Caco-2 (cell line): ENCODE measurements around the gene SUPV3L1. TPM values are rescaled to one million over a fixed set of nuclear protein-coding genes. Genes with fewer than 3 reads are reported as not detected.

ENCODE experiments used
- BruUV-seq: library from RNA; stranded (reverse); fragments of 400-500 nt; replicated peaks from 2 replicates; lab custom pipeline; 2021; lab: Mats Ljungman, UMichigan
- CTCF ChIA-PET: fragments of 300-600 bp; sonication (Branson Sonifier 250); formaldehyde crosslinking; loops from one replicate; lab custom pipeline; 2022; ENCODE audit warnings: antibody characterized with exemption; lab: Charles Lee
- POLR2A ChIA-PET: fragments of 300-600 bp; sonication (Branson Sonifier 250); formaldehyde crosslinking; loops from one replicate; lab custom pipeline; 2022; ENCODE audit warnings: antibody characterized with exemption; lab: Charles Lee
- DNase-seq, 2 experiments: peaks; one replicate each; pipeline versions ENCODE4 v3.0.0 to v3.0.0-alpha.2; 2020 to 2022
- H3K27me3 ChIP-seq: replicated peaks from 2 replicates; pipeline ENCODE4 v1.6.0; 2011; ENCODE audit warnings: low read length; ENCODE audit not compliant: control insufficient read depth, insufficient read depth
- H3K36me3 ChIP-seq: 2 replicates; pipeline ENCODE4 v1.5.1; 2011; ENCODE audit warnings: low read length; ENCODE audit not compliant: control insufficient read depth, insufficient read depth
- H3K4me1 ChIP-seq: fragments of 250-450 bp; sonication (Bioruptor Pico); 2 replicates; pipeline ENCODE4 v1.5.1; 2020; ENCODE audit warnings: mild to moderate bottlenecking
- H3K4me3 ChIP-seq: 2 replicates; pipeline ENCODE4 v1.5.1; 2011; ENCODE audit warnings: low read depth, mild to moderate bottlenecking, control low read depth, low read length
- H3K9me3 ChIP-seq: fragments of 250-450 bp; sonication (Bioruptor Pico); 2 replicates; pipeline ENCODE4 v1.5.1; 2020; ENCODE audit warnings: mild to moderate bottlenecking, moderate library complexity
- H3K27ac Mint-ChIP-seq: one replicate; pipeline ENCODE4 v1.8.0; 2022; ENCODE audit warnings: mixed read lengths; ENCODE audit not compliant: unreplicated experiment
- H3K27me3 Mint-ChIP-seq: one replicate; pipeline ENCODE4 v1.8.0; 2022; ENCODE audit warnings: mixed read lengths; ENCODE audit not compliant: insufficient read depth, unreplicated experiment
- H3K36me3 Mint-ChIP-seq: one replicate; pipeline ENCODE4 v1.8.0; 2022; ENCODE audit warnings: mild to moderate bottlenecking, mixed read lengths; ENCODE audit not compliant: insufficient read depth, unreplicated experiment
- H3K4me1 Mint-ChIP-seq: one replicate; pipeline ENCODE4 v1.8.0; 2022; ENCODE audit warnings: low read depth, mixed read lengths; ENCODE audit not compliant: unreplicated experiment
- H3K4me3 Mint-ChIP-seq: one replicate; pipeline ENCODE4 v1.8.0; 2022; ENCODE audit warnings: mild to moderate bottlenecking, moderate library complexity, mixed read lengths; ENCODE audit not compliant: unreplicated experiment
- H3K9me3 Mint-ChIP-seq: one replicate; pipeline ENCODE4 v1.8.0; 2022; ENCODE audit warnings: mixed read lengths; ENCODE audit not compliant: unreplicated experiment
- CTCF ChIP-seq, 2 experiments: fragments of 200-600 bp in 1 of 2; IDR thresholded peaks; 1 replicate in 1 of 2; 2 replicates in 1 of 2; pipeline versions ENCODE4 v1.5.1 to v1.8.0; 2011 to 2022; ENCODE audit warnings: antibody characterized with exemption in 1 of 2, control low read depth in 1 of 2, inconsistent platforms in 1 of 2, low read depth in 1 of 2, low read length in 1 of 2, mild to moderate bottlenecking in 1 of 2, moderate library complexity in 1 of 2; ENCODE audit not compliant: insufficient read depth in 1 of 2, severe bottlenecking in 1 of 2, unreplicated experiment in 1 of 2
- intact Hi-C: fragments of 100-400 bp; cut with micrococcal nuclease; formaldehyde crosslinking; loops from one replicate; pipeline ENCODE4 v1.10.0; 2022; ENCODE audit not compliant: unreplicated experiment
- total RNA-seq: library from RNA; stranded (reverse); gene quantifications from 2 replicates; pipeline ENCODE4 v1.2.3, GENCODE V29; 2022

Gene SUPV3L1
- total RNA-seq, 1 experiment from 2014 or later = 77.1 TPM

- no peak for DNase-seq
- H3K4me1 ChIP-seq = no peaks in the 10 kb centered on the region
- no peaks in the 10 kb centered on the region for H3K27me3 ChIP-seq
- CTCF ChIA-PET = no interaction called here
- no peaks in the 10 kb centered on the region for H3K36me3 ChIP-seq
- peaks cover 38% of the 10 kb centered on the region for H3K36me3 Mint-ChIP-seq
- H3K27ac Mint-ChIP-seq = no peak overlapping the region
- no peak overlapping the region for H3K4me3 Mint-ChIP-seq
- H3K4me1 Mint-ChIP-seq = peaks cover 15% of the 10 kb centered on the region
- intact Hi-C loops = no loop called here
- BruUV-seq = no TSS peak
- POLR2A ChIA-PET = no interaction called here
- H3K4me3 ChIP-seq = no peak overlapping the region
- TF ChIP-seq CTCF (IDR thresholded peaks at IDR 0.05; ENCODE audit: insufficient read depth in 1 of 2, low read depth in 1 of 2, low read length in 1 of 2, severe bottlenecking in 1 of 2, unreplicated experiment in 1 of 2) = no peak
- H3K9me3 Mint-ChIP-seq = peaks cover 6% of the 10 kb centered on the region
- no peaks in the 10 kb centered on the region for H3K9me3 ChIP-seq
- no peaks in the 10 kb centered on the region for H3K27me3 Mint-ChIP-seq
Measured at GRCh38 chr10:69176823-69177222, 3.2 kb upstream of the SUPV3L1 start.

- Mint-ChIP-seq H3K27ac (peak overlapping the region; percentile 100), H3K27me3 (no peaks in the 10 kb centered on the region), H3K4me3 (peak overlapping the region; percentile 79), H3K36me3 (peaks cover 27% of the 10 kb centered on the region), H3K9me3 (peaks cover 4% of the 10 kb centered on the region), H3K4me1 (peaks cover 15% of the 10 kb centered on the region)
- ChIA-PET POLR2A (interaction anchor here (0.6 to 1.0 kb wide), 6 partner anchors 33 to 223 kb away, joined by 3 to 6 read pairs (median 4); partner anchors contain the start of genes DDX21 and HKDC1), CTCF (no interaction called here)
- TF ChIP-seq CTCF (IDR thresholded peaks at IDR 0.05; ENCODE audit: insufficient read depth in 1 of 2, low read depth in 1 of 2, low read length in 1 of 2, severe bottlenecking in 1 of 2, unreplicated experiment in 1 of 2) = no peak
- intact Hi-C loops = loop anchor here (1.0 kb wide), 1 partner anchor 43 kb away; no protein-coding TSS in a partner anchor
- Histone ChIP-seq H3K9me3 (no peaks in the 10 kb centered on the region), H3K36me3 (peaks cover 2% of the 10 kb centered on the region; the same call in 1 of the 2 replicates), H3K4me3 (peak overlapping the region; percentile 94), H3K4me1 (no peaks in the 10 kb centered on the region), H3K27me3 (no peaks in the 10 kb centered on the region)
- TSS peak; percentile 94 for BruUV-seq
- peak; percentile 62 to 69 for DNase-seq
Measured at GRCh38 chr10:69179089-69179742, 818 bp upstream of the SUPV3L1 start.

GRCh38 chr10:69180525-69181204 lies 631 bp downstream of the SUPV3L1 start:
- no peak for TF ChIP-seq CTCF (IDR thresholded peaks at IDR 0.05; ENCODE audit: insufficient read depth in 1 of 2, low read depth in 1 of 2, low read length in 1 of 2, severe bottlenecking in 1 of 2, unreplicated experiment in 1 of 2)
- peaks cover 15% of the 10 kb centered on the region for H3K4me1 Mint-ChIP-seq
- Histone ChIP-seq H3K36me3 (peaks cover 2% of the 10 kb centered on the region; the same call in 1 of the 2 replicates), H3K4me3 (peak overlapping the region; percentile 94), H3K4me1 (no peaks in the 10 kb centered on the region), H3K27me3 (no peaks in the 10 kb centered on the region), H3K9me3 (no peaks in the 10 kb centered on the region)
- H3K27ac Mint-ChIP-seq = peak overlapping the region; percentile 100
- ChIA-PET POLR2A (interaction anchor here (1.0 kb wide), 1 partner anchor 224 kb away, joined by 3 read pairs; the partner anchor contains the start of gene DDX21), CTCF (interaction anchor here (1.0 kb wide), 1 partner anchor 36 kb away, joined by 4 read pairs; no protein-coding TSS in a partner anchor)
- H3K4me3 Mint-ChIP-seq = peak overlapping the region; percentile 79
- H3K27me3 Mint-ChIP-seq = no peaks in the 10 kb centered on the region
- intact Hi-C loops = loop anchor here (1.0 kb wide), 1 partner anchor 56 kb away; the partner anchor contains the start of gene VPS26A
- no peaks in the 10 kb centered on the region for H3K9me3 Mint-ChIP-seq
- peak; percentile 26 to 59 for DNase-seq
- H3K36me3 Mint-ChIP-seq = peaks cover 27% of the 10 kb centered on the region
- BruUV-seq = TSS peak; percentile 37
